ENCODE results near the gene STARD13. TPM values are rescaled to one million over a fixed set of nuclear protein-coding genes. Genes with fewer than 3 reads are reported as not detected.

STARD13 gene
- total RNA-seq, 4 donors from 2014 or later, result 9.5 to 33.9 (median 30.3) TPM

- Histone ChIP-seq H3K9me3 (no peaks in the 10 kb centered on the region), H3K4me3 (no peak overlapping the region), H3K27me3 (no peaks in the 10 kb centered on the region), H3K36me3 (no peaks in the 10 kb centered on the region), H3K4me1 (no peaks in the 10 kb centered on the region), H3K27ac (no peak overlapping the region)
- no peak for DNase-seq
- TF ChIP-seq CTCF (IDR thresholded peaks at IDR 0.05), result no peak
- TF ChIP-seq POLR2A (IDR thresholded peaks at IDR 0.05), result no peak
Measured at GRCh38 chr13:33175991-33176390, 109.6 kb downstream of the STARD13 start.

- no peak overlapping the region for H3K4me3 ChIP-seq
- no peaks in the 10 kb centered on the region for H3K27me3 ChIP-seq
- H3K36me3 ChIP-seq, result no peaks in the 10 kb centered on the region
- no peak overlapping the region for H3K27ac ChIP-seq
- no peaks in the 10 kb centered on the region for H3K9me3 ChIP-seq
- no peaks in the 10 kb centered on the region for H3K4me1 ChIP-seq
- TF ChIP-seq CTCF (IDR thresholded peaks at IDR 0.05), result no peak
- no peak for DNase-seq
Measured at GRCh38 chr13:33174931-33175330, 110.6 kb downstream of the STARD13 start.

- Histone ChIP-seq H3K4me3 (no peak overlapping the region), H3K36me3 (no peaks in the 10 kb centered on the region), H3K9me3 (no peaks in the 10 kb centered on the region), H3K27me3 (no peaks in the 10 kb centered on the region), H3K4me1 (no peaks in the 10 kb centered on the region), H3K27ac (no peak overlapping the region)
- TF ChIP-seq POLR2A (IDR thresholded peaks at IDR 0.05) (no peak), CTCF (IDR thresholded peaks at IDR 0.05) (no peak)
- DNase-seq, result no peak
Measured at GRCh38 chr13:33174491-33174890, 111.1 kb downstream of the STARD13 start.

GRCh38 chr13:33172911-33173310 lies 112.6 kb downstream of the STARD13 start:
- TF ChIP-seq POLR2A (IDR thresholded peaks at IDR 0.05), result no peak
- TF ChIP-seq CTCF (IDR thresholded peaks at IDR 0.05), result no peak
- H3K9me3 ChIP-seq, result no peaks in the 10 kb centered on the region
- no peaks in the 10 kb centered on the region for H3K36me3 ChIP-seq
- DNase-seq, result no peak
- H3K27ac ChIP-seq, result peak overlapping the region in 1 of 4 donors; percentile 1
- peaks cover 0 to 5% (median 0%) of the 10 kb centered on the region in 4 donors for H3K4me1 ChIP-seq
- H3K27me3 ChIP-seq, result no peaks in the 10 kb centered on the region
- H3K4me3 ChIP-seq, result no peak overlapping the region

- no peaks in the 10 kb centered on the region for H3K27me3 ChIP-seq
- no peak for TF ChIP-seq POLR2A (IDR thresholded peaks at IDR 0.05)
- TF ChIP-seq CTCF (IDR thresholded peaks at IDR 0.05), result no peak
- H3K9me3 ChIP-seq, result no peaks in the 10 kb centered on the region
- DNase-seq, result no peak
- H3K36me3 ChIP-seq, result no peaks in the 10 kb centered on the region
- H3K27ac ChIP-seq, result no peak overlapping the region
- no peak overlapping the region for H3K4me3 ChIP-seq
- peaks cover 0 to 5% (median 0%) of the 10 kb centered on the region in 4 donors for H3K4me1 ChIP-seq
Measured at GRCh38 chr13:33172400-33172799, 113.2 kb downstream of the STARD13 start.
